ENCODE results near the gene CTBP2. TPM values are rescaled to one million over a fixed set of nuclear protein-coding genes. Genes with fewer than 3 reads are reported as not detected.

Gene CTBP2
- total RNA-seq, 2 experiments from 2014 or later, result 0.29 to 0.40 TPM

- Mint-ChIP-seq H3K27ac (no peak overlapping the region), H3K4me3 (no peak overlapping the region), H3K4me1 (ENCODE audit: low read depth) (no peaks in the 10 kb centered on the region), H3K36me3 (ENCODE audit: low read depth) (no peaks in the 10 kb centered on the region), H3K9me3 (ENCODE audit: insufficient read depth) (no peaks in the 10 kb centered on the region), H3K27me3 (ENCODE audit: low read depth) (peaks cover 34% of the 10 kb centered on the region)
- POLR2A ChIA-PET, result no interaction called here
- CTCF ChIA-PET, result no interaction called here
- DNase-seq, result no peak
- no peak for ATAC-seq
Observed at GRCh38 chr10:125145636-125146035, 14.7 kb downstream of the CTBP2 start.

- Mint-ChIP-seq H3K4me1 (ENCODE audit: low read depth) (no peaks in the 10 kb centered on the region), H3K4me3 (no peak overlapping the region), H3K27me3 (ENCODE audit: low read depth) (peaks cover 31% of the 10 kb centered on the region), H3K36me3 (ENCODE audit: low read depth) (no peaks in the 10 kb centered on the region), H3K9me3 (ENCODE audit: insufficient read depth) (no peaks in the 10 kb centered on the region), H3K27ac (no peak overlapping the region)
- CTCF ChIA-PET, result no interaction called here
- POLR2A ChIA-PET, result no interaction called here
- no peak for ATAC-seq
- no peak for DNase-seq
Observed at GRCh38 chr10:125144693-125145623, 15.4 kb downstream of the CTBP2 start.

- H3K27ac Mint-ChIP-seq, result no peak overlapping the region
- H3K27me3 Mint-ChIP-seq (ENCODE audit: low read depth), result peaks cover 28% of the 10 kb centered on the region
- H3K36me3 Mint-ChIP-seq (ENCODE audit: low read depth), result no peaks in the 10 kb centered on the region
- no peaks in the 10 kb centered on the region for H3K4me1 Mint-ChIP-seq (ENCODE audit: low read depth)
- DNase-seq, result no peak
- POLR2A ChIA-PET, result no interaction called here
- CTCF ChIA-PET, result no interaction called here
- H3K4me3 Mint-ChIP-seq, result no peak overlapping the region
- ATAC-seq, result no peak
- H3K9me3 Mint-ChIP-seq (ENCODE audit: insufficient read depth), result no peaks in the 10 kb centered on the region
Observed at GRCh38 chr10:125144206-125144605, 16.2 kb downstream of the CTBP2 start.

GRCh38 chr10:125142946-125143345 lies 17.4 kb downstream of the CTBP2 start:
- no peak for ATAC-seq
- Mint-ChIP-seq H3K4me3 (no peak overlapping the region), H3K4me1 (ENCODE audit: low read depth) (no peaks in the 10 kb centered on the region), H3K27ac (no peak overlapping the region), H3K27me3 (ENCODE audit: low read depth) (peaks cover 20% of the 10 kb centered on the region), H3K9me3 (ENCODE audit: insufficient read depth) (no peaks in the 10 kb centered on the region), H3K36me3 (ENCODE audit: low read depth) (no peaks in the 10 kb centered on the region)
- ChIA-PET CTCF (no interaction called here), POLR2A (no interaction called here)
- DNase-seq, result no peak

- ATAC-seq (no peak), DNase-seq (no peak)
- Mint-ChIP-seq H3K9me3 (ENCODE audit: insufficient read depth) (no peaks in the 10 kb centered on the region), H3K4me1 (ENCODE audit: low read depth) (no peaks in the 10 kb centered on the region), H3K36me3 (ENCODE audit: low read depth) (no peaks in the 10 kb centered on the region), H3K27me3 (ENCODE audit: low read depth) (peaks cover 12% of the 10 kb centered on the region), H3K4me3 (no peak overlapping the region), H3K27ac (no peak overlapping the region)
- POLR2A ChIA-PET, result no interaction called here
- CTCF ChIA-PET, result no interaction called here
Observed at GRCh38 chr10:125141860-125142484, 18.4 kb downstream of the CTBP2 start.

GRCh38 chr10:125141150-125141859 lies 19.1 kb downstream of the CTBP2 start:
- DNase-seq, result no peak
- Mint-ChIP-seq H3K4me1 (ENCODE audit: low read depth) (no peaks in the 10 kb centered on the region), H3K27ac (no peak overlapping the region), H3K9me3 (ENCODE audit: insufficient read depth) (no peaks in the 10 kb centered on the region), H3K36me3 (ENCODE audit: low read depth) (no peaks in the 10 kb centered on the region), H3K4me3 (no peak overlapping the region), H3K27me3 (ENCODE audit: low read depth) (peaks cover 7% of the 10 kb centered on the region)
- no peak for ATAC-seq
- POLR2A ChIA-PET, result no interaction called here
- CTCF ChIA-PET, result no interaction called here

GRCh38 chr10:125140151-125140550 lies 20.2 kb downstream of the CTBP2 start:
- no peak overlapping the region for H3K4me3 Mint-ChIP-seq

GRCh38 chr10:125137601-125138438 lies 22.5 kb downstream of the CTBP2 start:
- CTCF ChIA-PET, result no interaction called here

More at GRCh38 chr10:125140151-125140550, 20.2 kb downstream of the CTBP2 start:
- DNase-seq, result no peak
- ChIA-PET POLR2A (no interaction called here), CTCF (no interaction called here)
- Mint-ChIP-seq H3K27me3 (ENCODE audit: low read depth) (peaks cover 2% of the 10 kb centered on the region), H3K4me1 (ENCODE audit: low read depth) (no peaks in the 10 kb centered on the region), H3K9me3 (ENCODE audit: insufficient read depth) (no peaks in the 10 kb centered on the region), H3K36me3 (ENCODE audit: low read depth) (no peaks in the 10 kb centered on the region), H3K27ac (no peak overlapping the region)
- no peak for ATAC-seq

GRCh38 chr10:125136087-125136486 lies 24.3 kb downstream of the CTBP2 start:
- CTCF ChIA-PET, result no interaction called here
- H3K36me3 Mint-ChIP-seq (ENCODE audit: low read depth), result no peaks in the 10 kb centered on the region
- no peaks in the 10 kb centered on the region for H3K27me3 Mint-ChIP-seq (ENCODE audit: low read depth)
- no peak for ATAC-seq
- H3K9me3 Mint-ChIP-seq (ENCODE audit: insufficient read depth), result no peaks in the 10 kb centered on the region
- H3K4me3 Mint-ChIP-seq, result no peak overlapping the region
- no peak overlapping the region for H3K27ac Mint-ChIP-seq
- POLR2A ChIA-PET, result no interaction called here
- no peaks in the 10 kb centered on the region for H3K4me1 Mint-ChIP-seq (ENCODE audit: low read depth)
- no peak for DNase-seq

More at GRCh38 chr10:125137601-125138438, 22.5 kb downstream of the CTBP2 start:
- no peaks in the 10 kb centered on the region for H3K9me3 Mint-ChIP-seq (ENCODE audit: insufficient read depth)
- H3K4me1 Mint-ChIP-seq (ENCODE audit: low read depth), result no peaks in the 10 kb centered on the region
- H3K4me3 Mint-ChIP-seq, result no peak overlapping the region
- no peaks in the 10 kb centered on the region for H3K36me3 Mint-ChIP-seq (ENCODE audit: low read depth)
- DNase-seq, result no peak
- no peaks in the 10 kb centered on the region for H3K27me3 Mint-ChIP-seq (ENCODE audit: low read depth)
- no peak overlapping the region for H3K27ac Mint-ChIP-seq
- POLR2A ChIA-PET, result no interaction called here
- no peak for ATAC-seq

- Mint-ChIP-seq H3K36me3 (ENCODE audit: low read depth) (no peaks in the 10 kb centered on the region), H3K9me3 (ENCODE audit: insufficient read depth) (no peaks in the 10 kb centered on the region), H3K27me3 (ENCODE audit: low read depth) (no peaks in the 10 kb centered on the region), H3K4me3 (no peak overlapping the region), H3K4me1 (ENCODE audit: low read depth) (no peaks in the 10 kb centered on the region), H3K27ac (no peak overlapping the region)
- POLR2A ChIA-PET, result no interaction called here
- ATAC-seq, result no peak
- no peak for DNase-seq
- CTCF ChIA-PET, result no interaction called here
Observed at GRCh38 chr10:125135771-125136035, 24.7 kb downstream of the CTBP2 start.

- no peaks in the 10 kb centered on the region for H3K27me3 Mint-ChIP-seq (ENCODE audit: low read depth)
- H3K4me1 Mint-ChIP-seq (ENCODE audit: low read depth), result no peaks in the 10 kb centered on the region
- H3K9me3 Mint-ChIP-seq (ENCODE audit: insufficient read depth), result no peaks in the 10 kb centered on the region
- DNase-seq (no peak), ATAC-seq (no peak)
- ChIA-PET POLR2A (no interaction called here), CTCF (no interaction called here)
- H3K27ac Mint-ChIP-seq, result no peak overlapping the region
- no peaks in the 10 kb centered on the region for H3K36me3 Mint-ChIP-seq (ENCODE audit: low read depth)
- H3K4me3 Mint-ChIP-seq, result no peak overlapping the region
Observed at GRCh38 chr10:125134916-125135770, 25.2 kb downstream of the CTBP2 start.
